Measurements from ENCODE around the gene ZNHIT6.

DNA sequence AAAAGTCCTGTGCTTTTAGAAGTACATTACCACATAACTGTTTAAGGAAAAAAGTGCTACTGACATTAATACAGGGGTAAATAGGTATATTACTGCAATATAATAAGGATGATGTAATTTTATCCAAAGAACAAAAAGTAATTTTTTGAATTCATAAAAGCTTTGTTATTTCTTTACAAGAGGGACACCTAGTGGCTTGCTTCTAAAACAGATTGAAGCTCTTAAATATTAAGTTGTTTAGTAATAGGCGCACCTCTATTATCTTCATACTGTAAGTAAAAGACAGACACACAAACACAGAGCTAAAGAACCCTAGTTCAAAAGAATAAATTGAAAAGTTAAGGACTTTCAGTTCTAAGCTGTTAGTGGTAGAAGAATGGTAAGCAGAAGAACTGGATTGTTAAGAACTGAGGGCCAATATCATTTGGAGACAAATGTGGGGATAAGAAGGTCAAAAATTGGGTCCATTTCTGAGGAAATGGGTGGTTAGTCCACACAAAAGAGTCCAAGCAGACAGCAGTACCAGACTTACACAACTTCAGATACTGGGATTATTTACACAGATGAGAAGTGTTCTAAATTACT lies 15.4 kb downstream of the ZNHIT6 start:
- TF ChIP-seq CREB1 (IDR thresholded peaks at IDR 0.05; ENCODE audit: low read depth) = no peak
- TF ChIP-seq, protein P1, sequence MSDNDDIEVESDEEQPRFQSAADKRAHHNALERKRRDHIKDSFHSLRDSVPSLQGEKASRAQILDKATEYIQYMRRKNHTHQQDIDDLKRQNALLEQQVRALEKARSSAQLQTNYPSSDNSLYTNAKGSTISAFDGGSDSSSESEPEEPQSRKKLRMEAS (IDR thresholded peaks at IDR 0.05) = no peak
- TF ChIP-seq, protein P2, sequence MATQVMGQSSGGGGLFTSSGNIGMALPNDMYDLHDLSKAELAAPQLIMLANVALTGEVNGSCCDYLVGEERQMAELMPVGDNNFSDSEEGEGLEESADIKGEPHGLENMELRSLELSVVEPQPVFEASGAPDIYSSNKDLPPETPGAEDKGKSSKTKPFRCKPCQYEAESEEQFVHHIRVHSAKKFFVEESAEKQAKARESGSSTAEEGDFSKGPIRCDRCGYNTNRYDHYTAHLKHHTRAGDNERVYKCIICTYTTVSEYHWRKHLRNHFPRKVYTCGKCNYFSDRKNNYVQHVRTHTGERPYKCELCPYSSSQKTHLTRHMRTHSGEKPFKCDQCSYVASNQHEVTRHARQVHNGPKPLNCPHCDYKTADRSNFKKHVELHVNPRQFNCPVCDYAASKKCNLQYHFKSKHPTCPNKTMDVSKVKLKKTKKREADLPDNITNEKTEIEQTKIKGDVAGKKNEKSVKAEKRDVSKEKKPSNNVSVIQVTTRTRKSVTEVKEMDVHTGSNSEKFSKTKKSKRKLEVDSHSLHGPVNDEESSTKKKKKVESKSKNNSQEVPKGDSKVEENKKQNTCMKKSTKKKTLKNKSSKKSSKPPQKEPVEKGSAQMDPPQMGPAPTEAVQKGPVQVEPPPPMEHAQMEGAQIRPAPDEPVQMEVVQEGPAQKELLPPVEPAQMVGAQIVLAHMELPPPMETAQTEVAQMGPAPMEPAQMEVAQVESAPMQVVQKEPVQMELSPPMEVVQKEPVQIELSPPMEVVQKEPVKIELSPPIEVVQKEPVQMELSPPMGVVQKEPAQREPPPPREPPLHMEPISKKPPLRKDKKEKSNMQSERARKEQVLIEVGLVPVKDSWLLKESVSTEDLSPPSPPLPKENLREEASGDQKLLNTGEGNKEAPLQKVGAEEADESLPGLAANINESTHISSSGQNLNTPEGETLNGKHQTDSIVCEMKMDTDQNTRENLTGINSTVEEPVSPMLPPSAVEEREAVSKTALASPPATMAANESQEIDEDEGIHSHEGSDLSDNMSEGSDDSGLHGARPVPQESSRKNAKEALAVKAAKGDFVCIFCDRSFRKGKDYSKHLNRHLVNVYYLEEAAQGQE (IDR thresholded peaks at IDR 0.05; ENCODE audit: low read depth) = no peak
- TF ChIP-seq YY1 (IDR thresholded peaks at IDR 0.05; ENCODE audit: low read depth) = no peak
- no peak for TF ChIP-seq TAF1 (IDR thresholded peaks at IDR 0.05; ENCODE audit: low read depth)
- TF ChIP-seq EP300 (IDR thresholded peaks at IDR 0.05; ENCODE audit: borderline replicate concordance) = no peak
- no peak for TF ChIP-seq EGR1 (IDR thresholded peaks at IDR 0.05)

Measured in Ishikawa (cell line).